GM11168 (cell line): ENCODE results near the gene PICALM.
"Not testable (repeated sequence)": the region's sequence is repeated elsewhere in the genome, so short reads cannot be mapped to it uniquely, and the experiment has no call there.

Experiments
- in situ Hi-C: fragments of 300-500 bp; cut with MboI; formaldehyde crosslinking; loops from one replicate; pipeline ENCODE4 v1.12.0; 2022; ENCODE audit warnings: low sequenced_read_pairs; ENCODE audit not compliant: unreplicated experiment

The PICALM gene

GRCh38 chr11:86003654-86004053 is 65.2 kb downstream of the PICALM start:
- in situ Hi-C loops, result no loop called here

DNA sequence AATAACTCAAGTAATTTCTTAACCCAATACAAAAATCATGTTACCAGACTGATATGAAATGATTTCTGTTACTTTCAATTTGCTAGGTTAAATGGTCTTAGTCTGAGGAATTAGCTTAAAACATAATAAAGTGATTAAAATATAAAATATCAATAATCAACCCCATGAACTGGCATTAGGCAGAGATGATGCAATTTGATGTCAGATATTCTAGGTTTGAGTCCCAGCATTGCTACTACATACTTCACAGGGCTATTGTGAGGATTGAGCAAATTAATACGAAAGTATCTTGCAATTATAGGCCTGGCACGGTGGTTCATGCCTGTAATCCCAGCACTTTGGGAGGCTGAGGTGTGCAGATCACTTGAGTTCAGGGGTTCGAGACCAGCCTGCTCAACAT is 66.5 kb downstream of the PICALM start:
- in situ Hi-C loops, result no loop called here

DNA sequence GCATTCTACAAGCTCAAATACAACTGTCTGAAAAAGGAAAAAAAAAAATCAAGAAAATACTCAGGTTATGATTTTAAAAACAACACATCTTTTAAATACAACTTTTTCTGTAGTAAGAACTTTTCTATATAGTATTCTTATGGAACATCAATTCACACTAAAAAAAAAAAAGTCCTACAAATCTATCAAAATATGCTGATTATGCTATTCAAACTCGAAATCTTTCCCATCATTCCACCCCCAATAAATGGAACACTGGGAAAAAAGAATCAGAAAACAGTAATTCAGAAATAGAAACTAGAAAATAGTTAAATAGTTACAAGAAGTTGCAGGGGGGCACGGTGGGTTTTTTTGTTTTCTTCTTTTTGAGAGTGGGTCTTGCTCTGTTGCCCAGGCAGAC is 77.4 kb downstream of the PICALM start:
- in situ Hi-C loops, result no loop called here

- in situ Hi-C loops, result no loop called here
These were observed 79.1 kb downstream of the PICALM start for GRCh38 chr11:85989746-85990145.

- in situ Hi-C loops, result no loop called here
These were observed 80.1 kb downstream of the PICALM start for GRCh38 chr11:85988780-85989179.

GRCh38 chr11:85977751-85978160 is 91.1 kb downstream of the PICALM start:
- in situ Hi-C loops, result no loop called here

DNA sequence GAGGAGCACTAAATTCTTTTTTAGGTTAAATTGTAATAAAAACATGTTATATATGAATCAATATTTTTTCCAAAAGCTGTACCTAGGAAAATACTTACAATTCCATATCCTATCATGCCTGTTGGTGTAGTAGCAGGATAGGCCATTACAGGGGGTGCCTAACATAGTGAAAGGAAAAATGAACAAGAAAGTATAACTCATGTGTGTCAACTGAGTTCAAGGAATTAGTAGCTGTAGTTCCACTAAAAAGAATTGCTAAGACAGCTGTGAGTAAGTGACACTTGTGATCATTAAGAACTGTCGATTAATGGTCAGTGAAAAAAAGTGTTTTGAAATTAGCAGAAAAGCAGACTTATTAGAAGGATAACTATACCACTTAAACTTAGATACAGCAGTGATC is 92.4 kb downstream of the PICALM start:
- in situ Hi-C loops, result no loop called here

GRCh38 chr11:85974122-85974521 is 94.8 kb downstream of the PICALM start:
- in situ Hi-C loops, result no loop called here

GRCh38 chr11:85970593-85970992 is 98.3 kb downstream of the PICALM start:
- in situ Hi-C loops, result no loop called here

- in situ Hi-C loops, result loop anchor here (5.0 kb wide), 1 partner anchor 65 kb away; no protein-coding TSS in a partner anchor
These were observed 101.4 kb downstream of the PICALM start for GRCh38 chr11:85967457-85967856.

DNA sequence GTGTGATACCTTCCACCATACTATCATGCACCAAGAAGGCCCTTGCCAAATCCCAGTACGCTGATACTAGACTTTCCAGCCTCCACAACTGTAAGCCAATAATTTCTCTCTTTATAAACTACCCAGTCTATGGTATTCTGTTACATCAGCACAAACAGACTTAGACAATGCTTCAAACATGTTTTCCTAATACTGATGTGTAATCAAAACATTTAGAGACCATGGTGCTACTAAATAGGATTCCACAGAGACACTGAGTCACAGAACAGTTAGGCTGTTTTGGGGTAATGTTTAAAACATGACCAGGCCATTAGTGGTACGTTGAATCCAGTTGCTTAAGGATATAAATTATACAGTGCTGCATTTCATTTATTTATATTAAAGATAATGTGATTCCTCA is 103.7 kb downstream of the PICALM start:
- in situ Hi-C loops, result loop anchor here (5.0 kb wide), 1 partner anchor 67 kb away; no protein-coding TSS in a partner anchor

GRCh38 chr11:85961930-85962363 is 106.9 kb downstream of the PICALM start:
- in situ Hi-C loops, result no loop called here

- in situ Hi-C loops, result no loop called here
These were observed 107.8 kb downstream of the PICALM start for GRCh38 chr11:85961130-85961529.

- in situ Hi-C loops, result no loop called here
These were observed 108.2 kb downstream of the PICALM start for GRCh38 chr11:85960678-85961077.

DNA sequence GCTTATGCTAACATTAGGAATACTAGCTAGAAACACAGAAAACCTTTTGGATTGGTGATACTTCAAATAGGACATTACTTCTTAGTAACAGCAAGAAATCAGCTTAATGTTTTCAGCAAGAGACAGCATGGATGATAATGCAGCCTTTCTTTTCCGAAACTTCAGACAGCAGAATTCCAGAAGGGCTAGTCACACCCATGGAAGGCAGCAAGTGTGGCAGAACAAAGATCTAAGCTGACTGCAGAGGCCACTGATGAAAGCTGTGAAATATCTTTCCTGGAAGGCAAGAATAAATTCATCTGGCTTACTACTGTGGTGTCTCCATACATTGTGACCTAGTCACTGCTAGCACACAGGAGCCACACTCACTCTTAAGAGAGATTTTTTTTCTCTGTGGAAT is 113.4 kb downstream of the PICALM start:
- in situ Hi-C loops, result no loop called here

- in situ Hi-C loops, result no loop called here
These were observed 115.3 kb downstream of the PICALM start for GRCh38 chr11:85953491-85954143.

DNA sequence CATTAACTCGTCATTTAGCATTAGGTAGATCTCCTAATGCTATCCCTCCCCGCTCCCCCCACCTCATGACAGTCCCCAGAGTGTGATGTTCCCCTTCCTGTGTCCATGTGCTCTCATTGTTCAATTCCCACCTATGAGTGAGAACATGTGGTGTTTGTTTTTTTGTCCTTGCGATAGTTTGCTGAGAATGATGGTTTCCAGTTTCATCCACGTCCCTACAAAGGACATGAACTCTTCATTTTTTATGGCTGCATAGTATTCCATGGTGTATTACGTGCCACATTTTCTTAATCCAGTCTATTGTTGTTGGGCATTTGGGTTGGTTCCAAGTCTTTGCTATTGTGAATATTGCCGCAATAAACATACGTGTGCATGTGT is 116.8 kb downstream of the PICALM start:
- in situ Hi-C loops, result not testable (repeated sequence)

DNA sequence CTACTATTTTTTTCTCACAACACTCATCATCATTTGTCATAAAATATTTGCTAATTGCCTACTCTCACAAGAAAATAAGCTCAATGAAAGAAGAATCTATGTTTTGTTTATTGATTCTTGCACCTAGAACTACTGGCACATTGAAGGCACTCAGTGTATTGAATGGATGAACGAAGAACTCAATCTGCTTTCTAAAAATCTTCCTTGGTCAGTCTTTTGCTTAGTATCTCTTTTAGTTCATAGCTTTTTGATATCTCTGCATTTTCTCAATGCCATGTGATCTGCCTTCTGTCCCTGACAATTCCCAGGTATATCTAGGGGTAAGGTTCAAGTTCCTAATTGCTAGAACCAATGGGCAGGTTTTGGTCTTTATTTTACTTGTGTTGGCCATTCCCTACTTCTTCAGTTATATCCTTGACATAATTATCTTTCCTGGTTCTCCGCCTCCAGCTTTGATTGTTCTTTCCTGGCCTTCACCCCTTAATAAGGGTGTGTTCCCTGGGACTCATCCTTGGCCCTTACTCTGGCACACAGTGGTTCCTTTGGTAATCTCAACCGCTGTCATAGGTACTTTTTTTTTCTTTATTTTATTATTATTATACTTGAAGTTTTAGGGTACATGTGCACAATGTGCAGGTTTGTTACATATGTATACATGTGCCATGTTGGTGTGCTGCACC is 117.3 kb downstream of the PICALM start:
- in situ Hi-C loops, result no loop called here

DNA sequence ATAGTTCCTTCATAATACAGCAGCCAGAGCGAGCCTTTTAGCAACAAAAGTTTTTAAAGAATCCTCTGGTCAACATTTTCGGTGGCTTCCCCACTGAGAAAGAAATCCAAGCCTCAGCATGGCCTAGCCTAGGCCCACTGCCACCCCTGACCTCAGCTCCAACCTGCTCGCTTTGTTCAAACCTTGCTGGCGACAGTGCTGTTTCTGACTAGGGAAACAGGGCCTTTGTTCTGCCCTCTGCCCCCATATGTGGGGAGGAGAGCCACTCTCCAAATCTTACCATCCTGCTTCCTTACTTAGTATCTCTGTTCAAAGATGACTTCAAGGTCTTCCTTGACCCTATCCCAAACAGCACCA is 117.9 kb downstream of the PICALM start:
- in situ Hi-C loops, result no loop called here

- in situ Hi-C loops, result no loop called here
These were observed 118.4 kb downstream of the PICALM start for GRCh38 chr11:85950317-85951048.

GRCh38 chr11:85949798-85950197 is 119.1 kb downstream of the PICALM start:
- in situ Hi-C loops, result no loop called here
